NT2/D1 (cell line): ENCODE results near the gene IRF2BP1.

Experiments
- SUZ12 ChIP-seq: IDR thresholded peaks from 2 replicates; pipeline ENCODE4 v1.6.1; 2011; ENCODE audit not compliant: insufficient read length, insufficient read depth; ENCODE audit errors: extremely low read depth
- YY1 ChIP-seq: IDR thresholded peaks from 2 replicates; pipeline ENCODE4 v1.6.1; 2011; ENCODE audit not compliant: insufficient read length, insufficient read depth
- ZNF274 ChIP-seq: IDR thresholded peaks from 2 replicates; pipeline ENCODE4 v1.6.1; 2011; ENCODE audit warnings: mild to moderate bottlenecking, low read depth, low read length

GRCh38 chr19:45913874-45914830 lies 28.2 kb upstream of the IRF2BP1 start, which contains the start of gene NANOS2:
- TF ChIP-seq ZNF274: no peak
- no peak for TF ChIP-seq YY1
- no peak for TF ChIP-seq SUZ12
